GM10266 (cell line): Measurements from ENCODE around the gene RBMS1.

ENCODE experiments used
- DNase-seq: peaks from one replicate; pipeline ENCODE4 v3.0.0; 2012; ENCODE audit errors: extremely low spot score
- CTCF ChIP-seq: IDR thresholded peaks from 2 replicates; pipeline ENCODE4 v1.5.1; 2012; ENCODE audit warnings: mild to moderate bottlenecking, low read depth; ENCODE audit not compliant: control insufficient read depth, insufficient read depth; ENCODE audit errors: missing control alignments

RBMS1 gene

GRCh38 chr2:160338901-160339685, 154.5 kb downstream of the RBMS1 start:
- TF ChIP-seq CTCF: no peak
- no peak for DNase-seq

GRCh38 chr2:160337728-160338127, 155.9 kb downstream of the RBMS1 start:
- TF ChIP-seq CTCF: no peak
- DNase-seq: no peak

- no peak for TF ChIP-seq CTCF
Measured at GRCh38 chr2:160336635-160337034, 157.0 kb downstream of the RBMS1 start.

GRCh38 chr2:160336105-160336504, 157.5 kb downstream of the RBMS1 start:
- no peak for DNase-seq
- TF ChIP-seq CTCF: no peak

More at GRCh38 chr2:160336635-160337034, 157.0 kb downstream of the RBMS1 start:
- no peak for DNase-seq

- no peak for TF ChIP-seq CTCF
- no peak for DNase-seq
Measured at GRCh38 chr2:160335441-160335840, 158.2 kb downstream of the RBMS1 start.

- no peak for TF ChIP-seq CTCF
- no peak for DNase-seq
Measured at GRCh38 chr2:160334028-160334741, 159.4 kb downstream of the RBMS1 start.

GRCh38 chr2:160333324-160334027, 160.1 kb downstream of the RBMS1 start:
- DNase-seq: no peak
- no peak for TF ChIP-seq CTCF
